ENCODE measurements around the gene MTCL3.

MTCL3 gene

DNA sequence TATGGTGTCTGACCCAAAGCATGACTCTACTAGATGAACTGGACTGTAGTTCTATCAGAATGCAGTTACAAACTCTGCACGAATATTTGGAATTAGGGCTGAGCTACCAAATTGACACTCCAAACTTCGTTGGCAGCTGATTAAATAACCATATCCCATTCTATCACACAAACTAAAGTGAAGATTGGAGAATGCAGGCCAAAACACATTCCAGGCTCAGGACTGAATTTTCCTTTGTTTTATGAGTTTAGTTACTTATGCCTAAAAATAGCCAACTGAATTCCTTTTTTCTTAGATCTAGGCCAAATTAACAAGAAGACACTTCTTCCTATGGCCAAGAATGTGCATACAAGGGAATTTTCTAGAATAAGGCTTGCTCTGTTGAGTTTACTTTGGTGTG is 50.2 kb downstream of the MTCL3 start:
- no peak for DNase-seq (ENCODE audit: low read depth in 2 of 2)

DNA sequence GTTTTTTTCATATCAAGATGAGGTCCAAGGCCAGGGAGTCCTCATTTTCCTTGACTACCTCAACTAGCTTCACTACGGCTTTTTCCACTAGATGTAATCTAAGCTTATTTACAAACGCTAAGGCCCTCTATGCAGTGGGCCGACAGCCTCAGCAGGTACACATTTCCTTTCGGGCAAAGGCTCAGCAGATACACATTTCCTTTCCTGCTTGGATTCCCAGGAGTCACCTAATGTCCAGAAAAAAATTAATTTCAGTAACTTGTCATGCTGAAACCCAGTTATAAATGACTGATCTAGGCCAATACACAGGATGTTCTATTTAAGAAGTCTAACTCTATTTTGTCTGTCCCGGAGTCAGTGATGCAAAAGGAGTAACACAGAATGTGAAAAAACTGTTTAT is 52.7 kb downstream of the MTCL3 start:
- DNase-seq (ENCODE audit: low read depth in 2 of 2): no peak

DNA sequence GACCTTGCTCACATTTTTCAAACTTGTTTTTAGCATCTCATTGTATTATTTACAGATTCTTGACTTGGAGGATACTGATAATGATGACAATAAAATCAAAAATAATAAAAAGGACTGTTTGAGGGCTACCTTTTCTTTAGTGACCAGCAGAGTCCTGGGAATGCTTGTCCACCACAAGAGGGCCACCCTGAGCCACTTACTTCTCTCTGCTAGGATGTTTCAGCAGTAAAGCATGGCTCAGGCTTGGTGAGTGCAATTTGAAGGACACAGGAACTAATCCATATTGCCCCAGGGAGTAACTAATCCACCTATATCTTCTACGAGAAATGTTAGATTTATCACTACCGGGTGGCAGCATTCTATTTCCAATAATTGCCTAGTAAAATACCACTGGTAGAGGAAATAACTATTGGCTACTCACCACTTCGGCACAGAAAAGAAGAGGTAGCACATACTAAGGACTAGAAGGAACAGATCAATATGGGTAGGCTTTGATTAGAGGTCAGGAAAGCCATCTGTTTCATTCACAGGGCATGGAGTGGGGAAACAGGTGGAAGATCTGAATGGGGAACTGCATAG is 54.2 kb downstream of the MTCL3 start:
- no peak for DNase-seq (ENCODE audit: low read depth in 2 of 2)

DNA sequence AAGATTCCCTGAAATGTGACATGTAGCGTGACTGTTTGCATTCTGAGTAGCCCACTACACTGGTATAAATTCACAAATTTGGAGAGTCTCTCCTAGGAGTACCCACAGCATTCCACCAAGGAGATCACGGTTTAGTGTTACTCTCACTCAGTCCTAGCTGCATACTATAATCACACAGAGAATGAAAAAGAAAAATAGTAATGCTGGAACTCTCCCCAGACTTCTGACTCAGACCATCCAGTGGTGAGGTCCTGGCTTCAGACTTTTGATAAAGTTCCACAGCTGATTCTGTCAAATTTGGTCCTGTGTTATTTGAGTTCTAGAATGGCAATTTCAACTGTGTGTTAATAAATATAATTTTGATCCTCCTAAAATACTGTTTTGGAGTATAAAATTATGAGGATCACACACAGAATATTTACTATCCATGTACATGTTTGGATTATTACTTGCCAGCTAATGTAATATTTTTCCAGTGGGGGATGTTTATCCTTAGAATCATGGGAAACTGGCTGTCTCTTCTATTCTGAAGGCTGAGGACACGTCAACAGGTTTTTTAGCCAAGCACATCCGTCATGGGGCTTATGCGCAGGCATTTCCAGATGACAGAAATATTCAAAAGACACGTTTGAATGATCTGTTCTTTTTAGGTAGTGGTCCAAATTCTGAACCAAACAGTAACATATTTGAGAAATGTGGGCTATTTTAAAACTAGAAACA is 54.8 kb downstream of the MTCL3 start:
- peak; percentile 52 to 60 for DNase-seq (ENCODE audit: low read depth in 2 of 2)

DNA sequence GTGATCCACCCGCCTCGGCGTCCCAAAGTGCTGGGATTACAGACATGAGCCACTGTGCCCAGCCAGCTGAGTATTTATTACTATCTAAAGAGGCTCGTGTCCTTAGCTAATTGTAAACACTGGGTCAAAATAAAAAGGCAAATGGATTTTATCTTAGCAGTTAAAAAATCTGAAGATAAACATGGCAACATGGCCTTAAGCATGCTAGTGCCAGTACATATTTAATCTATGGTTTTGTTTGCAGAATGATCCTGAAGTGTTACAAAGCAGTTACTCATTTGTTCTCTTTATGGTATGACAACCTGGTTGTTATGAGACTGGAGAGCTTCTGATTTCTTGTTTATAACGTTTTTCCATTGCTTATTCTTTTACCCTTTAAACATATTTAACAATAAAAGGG is 56.1 kb downstream of the MTCL3 start:
- DNase-seq (ENCODE audit: low read depth in 2 of 2): no peak

DNA sequence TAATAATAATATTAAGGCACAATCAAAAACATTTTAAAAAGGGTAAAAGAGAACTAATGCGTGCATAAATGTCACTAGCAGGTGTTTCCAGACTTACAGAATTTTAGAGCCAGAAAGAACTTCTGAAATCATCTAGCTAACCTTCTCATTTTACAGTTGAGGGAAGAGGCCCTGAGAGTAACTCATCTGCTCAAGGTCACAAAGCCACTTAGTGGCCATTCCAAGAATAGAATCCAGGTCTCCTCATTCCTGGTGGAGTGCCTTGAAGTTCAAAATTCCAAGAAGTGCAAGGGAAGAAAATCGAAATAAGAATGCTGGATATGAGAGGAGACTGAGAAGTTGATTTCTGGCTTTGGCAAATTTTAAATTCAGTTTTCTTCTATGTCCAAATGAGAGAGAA is 56.8 kb downstream of the MTCL3 start:
- no peak for DNase-seq (ENCODE audit: low read depth in 2 of 2)

DNA sequence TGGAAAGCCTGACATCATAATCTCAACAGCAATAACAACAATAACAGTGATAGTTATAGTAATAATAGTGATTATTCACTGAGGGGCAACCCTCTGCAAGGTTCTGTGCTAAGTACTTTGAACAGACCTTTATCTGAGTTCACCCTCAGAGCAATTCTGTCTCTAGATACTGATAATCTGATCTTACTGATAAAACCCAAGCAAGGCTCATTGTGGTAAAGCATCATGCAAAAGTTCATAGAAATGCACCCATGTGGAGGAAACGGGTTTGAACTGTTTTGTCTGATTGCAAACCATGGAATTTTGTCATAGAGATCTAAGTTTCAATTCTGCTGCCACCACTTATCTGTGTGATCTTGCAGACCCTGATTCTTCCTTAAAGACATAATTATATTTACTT is 58.7 kb downstream of the MTCL3 start:
- DNase-seq (ENCODE audit: low read depth in 2 of 2): no peak

DNA sequence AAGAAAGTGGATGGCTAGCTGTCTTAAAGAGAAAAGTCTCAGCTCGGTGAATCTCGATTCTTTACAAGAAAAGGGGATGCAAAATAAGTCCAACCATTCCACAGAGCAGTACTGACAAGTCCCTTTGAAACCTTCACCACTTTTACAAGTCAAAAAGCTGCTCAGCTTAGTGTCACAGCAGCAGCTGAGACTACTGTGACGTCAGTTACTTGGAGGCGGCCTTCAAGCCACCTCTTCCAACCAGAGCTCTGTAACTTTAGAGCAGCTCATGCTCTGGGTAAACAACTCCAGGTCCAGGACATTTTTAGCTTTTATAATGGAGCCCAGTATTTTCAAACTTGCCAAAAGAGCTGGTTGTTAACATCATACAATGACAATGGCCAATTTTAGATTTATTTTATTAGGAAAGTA is 59.9 kb downstream of the MTCL3 start, which contains the start of gene KIAA0408:
TSS of gene KIAA0408 (minus strand) at position 159 of the 411 bp plus-strand sequence. CDS start 5,408 bp downstream, outside the sequence.
- no peak for DNase-seq (ENCODE audit: low read depth in 2 of 2)

DNA sequence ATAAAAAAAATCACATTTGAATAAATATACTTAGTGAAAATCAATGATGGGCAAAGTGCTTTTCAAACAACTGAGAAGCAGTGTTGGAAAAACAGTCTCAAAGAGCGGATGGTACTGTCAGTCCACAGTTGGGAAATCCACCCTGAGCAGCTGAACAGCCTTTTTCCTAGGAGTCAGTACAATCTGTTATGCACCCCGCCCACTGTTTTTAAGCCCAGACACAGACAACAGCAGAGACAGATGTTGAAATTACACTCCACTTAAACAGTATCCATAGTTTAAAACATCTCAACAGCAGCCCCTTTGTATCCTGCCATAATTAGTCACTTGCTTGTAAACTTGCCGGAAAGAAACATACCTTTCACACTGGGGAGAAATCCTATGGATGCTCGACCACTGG is 60.3 kb downstream of the MTCL3 start:
- DNase-seq (ENCODE audit: low read depth in 2 of 2): no peak

- DNase-seq (ENCODE audit: low read depth in 2 of 2): no peak
Observed at GRCh38 chr6:127458222-127458621, 60.9 kb downstream of the MTCL3 start.

DNA sequence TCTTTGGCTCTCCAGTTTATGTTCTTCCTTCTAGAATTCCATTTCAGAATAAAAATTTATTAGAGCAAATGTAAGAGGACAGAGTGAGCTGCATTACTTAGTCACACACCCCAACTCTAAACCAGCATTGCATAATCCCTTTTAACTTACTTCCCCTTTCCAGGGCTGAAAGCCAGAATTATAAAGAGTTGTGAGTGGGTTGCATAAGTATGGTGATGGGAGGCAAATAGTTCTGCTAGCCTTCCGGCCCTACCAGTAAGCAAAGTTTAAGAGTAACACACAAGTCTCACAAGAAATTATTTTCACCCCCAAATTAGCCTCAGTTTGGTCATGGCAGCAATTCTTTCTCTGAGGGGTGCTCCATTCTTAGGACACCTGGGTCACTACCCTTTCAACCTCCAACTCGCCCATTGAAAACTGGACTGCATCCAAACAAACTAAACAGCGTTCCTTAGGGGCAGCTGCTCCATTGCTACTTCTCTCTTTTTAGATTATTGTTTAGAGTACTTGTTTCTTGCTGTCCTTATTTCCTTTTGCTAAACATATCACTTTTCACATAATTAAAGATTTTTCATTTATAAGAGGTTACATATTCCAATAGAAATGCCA is 61.6 kb downstream of the MTCL3 start:
- peak; percentile 75 to 81 for DNase-seq (ENCODE audit: low read depth in 2 of 2)

DNA sequence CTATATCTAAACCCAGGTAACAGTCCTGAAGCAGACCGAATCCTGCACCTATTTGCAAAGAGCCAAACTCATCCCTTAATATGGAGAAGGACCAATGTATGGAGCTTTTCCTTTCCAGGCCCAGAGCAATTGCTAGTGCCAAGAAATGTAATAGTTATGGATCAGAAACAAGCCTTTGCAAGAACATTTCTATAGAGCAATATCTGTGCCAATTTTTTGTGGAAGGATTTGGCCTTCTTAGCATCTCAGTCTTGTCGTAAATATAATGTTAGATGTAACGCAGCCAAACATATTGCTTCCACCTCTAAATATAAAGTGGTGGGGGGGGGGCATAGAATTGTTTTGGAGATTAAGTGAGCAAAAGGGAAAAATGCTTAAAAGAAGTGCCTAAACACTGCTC is 62.7 kb downstream of the MTCL3 start:
- DNase-seq (ENCODE audit: low read depth in 2 of 2): no peak

- no peak for DNase-seq (ENCODE audit: low read depth in 2 of 2)
Observed at GRCh38 chr6:127453845-127454619, 65.1 kb downstream of the MTCL3 start.

DNA sequence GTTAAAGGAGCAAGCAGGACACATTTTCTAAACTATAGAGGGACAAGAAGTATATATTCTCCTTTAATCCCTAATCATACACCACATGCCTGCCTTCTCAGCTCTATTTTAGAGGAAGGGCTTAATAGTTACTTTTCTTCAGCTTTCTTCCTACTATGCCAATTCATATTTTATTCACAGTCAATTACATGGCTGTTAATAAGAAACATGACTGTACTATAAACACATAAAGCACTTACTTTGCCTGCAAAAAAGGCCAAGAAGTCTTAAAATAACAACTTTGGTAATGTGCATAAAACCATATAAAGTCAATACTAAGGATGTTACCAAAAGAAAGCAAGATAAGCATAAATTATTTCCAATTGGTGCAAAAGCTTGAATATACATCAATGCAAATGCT is 66.3 kb downstream of the MTCL3 start:
- DNase-seq (ENCODE audit: low read depth in 2 of 2): no peak

- no peak for DNase-seq (ENCODE audit: low read depth in 2 of 2)
Observed at GRCh38 chr6:127451388-127451787, 67.7 kb downstream of the MTCL3 start.

DNA sequence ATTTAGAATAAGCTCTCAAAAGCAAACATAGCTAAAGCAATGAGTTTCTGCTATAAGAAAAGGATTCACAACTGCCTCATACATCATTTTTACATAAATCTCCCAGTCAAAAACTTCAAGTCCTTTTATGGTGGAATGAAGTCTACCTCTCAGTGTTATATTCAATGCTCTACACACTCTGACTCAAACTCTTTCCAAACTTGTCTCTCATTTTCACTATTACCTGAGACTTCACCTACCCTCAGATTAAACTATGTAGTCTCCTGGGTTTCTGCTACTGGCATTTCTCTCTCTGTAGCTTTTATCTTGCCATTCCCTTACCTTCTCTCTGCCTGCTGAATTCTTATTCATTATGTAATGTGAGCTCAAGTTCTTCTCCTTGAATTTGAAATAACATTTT is 71.4 kb downstream of the MTCL3 start:
- no peak for DNase-seq (ENCODE audit: low read depth in 2 of 2)

DNA sequence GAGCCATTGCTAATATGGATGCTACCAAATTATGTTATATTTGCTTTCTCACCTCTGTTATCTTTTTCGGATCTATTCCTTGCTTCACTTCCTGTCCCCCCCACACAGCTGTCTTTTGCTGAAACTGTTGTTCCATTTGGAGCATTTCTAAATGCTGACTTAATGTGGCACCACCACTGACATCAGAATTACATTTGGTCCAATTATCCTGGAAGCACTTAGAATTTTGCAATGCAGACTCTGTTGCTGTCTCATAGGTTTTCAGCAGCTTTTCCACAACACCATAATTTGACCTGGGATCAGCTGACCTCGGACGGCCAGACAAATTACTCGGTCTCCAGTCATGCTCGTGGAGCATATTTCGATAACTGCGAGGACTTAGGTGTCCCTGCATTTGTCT is 72.8 kb downstream of the MTCL3 start:
- DNase-seq (ENCODE audit: low read depth in 2 of 2): no peak

GRCh38 chr6:127441881-127442280 is 77.3 kb downstream of the MTCL3 start:
- no peak for DNase-seq (ENCODE audit: low read depth in 2 of 2)

DNA sequence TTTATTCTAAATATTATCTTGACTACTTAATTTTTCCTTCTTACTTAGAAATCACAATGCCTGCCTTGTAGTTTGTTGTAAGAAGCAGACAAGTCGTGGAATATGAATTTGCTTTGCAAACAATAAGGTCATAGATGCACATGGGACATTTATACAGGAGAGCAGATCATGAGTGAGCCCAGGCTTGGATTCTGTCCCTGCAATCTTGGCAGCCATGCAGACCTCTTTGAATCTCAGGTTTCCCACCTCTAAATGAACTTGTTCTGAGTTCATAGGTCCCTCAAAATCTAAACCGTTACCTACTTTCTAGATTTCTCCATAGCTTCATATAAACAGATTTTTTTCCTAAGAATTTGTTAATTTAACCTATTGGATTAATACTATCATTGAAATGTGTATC is 79.4 kb downstream of the MTCL3 start:
- no peak for DNase-seq (ENCODE audit: low read depth in 2 of 2)

GRCh38 chr6:127436578-127437110 is 82.5 kb downstream of the MTCL3 start:
- no peak for DNase-seq (ENCODE audit: low read depth in 2 of 2)

- no peak for DNase-seq (ENCODE audit: low read depth in 2 of 2)
Observed at GRCh38 chr6:127435626-127436220, 83.4 kb downstream of the MTCL3 start.

DNA sequence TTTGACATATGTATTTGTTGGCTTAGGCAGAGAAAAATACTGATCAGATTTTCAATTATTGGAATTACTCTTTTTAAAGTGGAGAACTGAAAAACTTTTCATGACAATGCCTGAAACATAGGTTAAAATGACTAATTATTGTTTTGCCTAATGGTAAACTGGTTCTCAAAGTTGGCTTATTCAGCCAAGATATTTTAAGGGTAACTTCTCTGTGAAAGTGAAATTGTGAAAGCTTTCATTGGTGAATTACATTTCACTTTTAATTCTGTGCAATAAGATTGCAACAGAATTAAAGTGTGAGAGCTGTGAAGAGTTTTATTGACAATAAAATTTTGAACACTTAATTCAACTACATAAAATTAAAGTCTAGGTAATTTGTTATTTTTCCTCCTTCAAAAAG is 84.5 kb downstream of the MTCL3 start:
- DNase-seq (ENCODE audit: low read depth in 2 of 2): no peak
